ENCODE data around the gene PDGFD. TPM values are rescaled to one million over a fixed set of nuclear protein-coding genes. Genes with fewer than 3 reads are reported as not detected.

Gene PDGFD
- total RNA-seq, 1 experiment from 2014 or later: 1.7 TPM

DNA sequence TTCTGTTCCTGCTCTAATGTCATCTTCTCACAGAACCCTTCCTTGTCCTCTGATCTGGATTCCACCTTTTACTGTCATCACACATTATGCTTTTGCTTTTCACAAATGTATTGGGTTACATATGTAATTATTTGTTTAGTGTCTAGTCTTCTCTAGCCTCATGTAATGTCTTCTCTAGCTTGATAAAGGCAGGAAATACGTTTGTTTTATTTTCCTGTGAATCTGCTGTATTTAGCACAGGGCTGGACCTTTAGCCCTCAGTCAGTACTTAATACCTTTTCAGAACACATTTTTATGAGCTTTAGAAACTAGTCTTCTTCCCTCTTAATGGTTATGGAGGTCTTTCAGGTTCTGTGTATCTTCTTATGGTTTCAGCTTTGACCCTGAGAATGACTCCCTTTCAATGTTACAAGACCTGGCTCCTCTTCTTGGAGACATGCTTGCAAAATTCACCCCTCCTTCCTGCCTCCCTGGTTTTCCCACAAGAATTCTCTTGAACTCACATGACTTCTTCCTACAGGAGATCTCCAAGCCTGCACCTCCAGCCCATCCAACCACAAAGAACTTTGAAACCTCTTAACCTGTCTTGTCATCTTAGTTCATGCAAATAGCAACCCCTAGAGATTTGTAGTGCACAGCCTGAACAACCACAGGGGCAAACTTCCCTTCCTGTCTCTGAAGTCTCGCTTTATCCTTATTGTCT lies 260.2 kb downstream of the PDGFD start:
- H3K4me3 Mint-ChIP-seq: no peak overlapping the region
- Histone ChIP-seq H3K18ac (ENCODE audit: insufficient read length, low read depth, low read length) (no peak overlapping the region), H3T11ph (ENCODE audit: low read length) (no peak overlapping the region), H3K4ac (ENCODE audit: low read depth, low read length) (no peak overlapping the region), H2AFZ (ENCODE audit: low read length) (no peak overlapping the region), H2AK5ac (ENCODE audit: insufficient read length, low read length) (no peak overlapping the region), H4K91ac (ENCODE audit: insufficient read length, low read depth, low read length) (no peak overlapping the region), H3K23ac (ENCODE audit: insufficient read length, low read depth, low read length) (no peak overlapping the region), H3K9ac (ENCODE audit: extremely low read depth, insufficient read length, low read length) (no peak overlapping the region), H4K20me1 (ENCODE audit: control insufficient read depth, insufficient read depth, insufficient read length) (no peaks in the 10 kb centered on the region), H4K8ac (replicated peaks; ENCODE audit: insufficient read length, low read depth, low read length) (no peak overlapping the region), H2BK120ac (ENCODE audit: low read depth, low read length, poor library complexity, severe bottlenecking) (no peak overlapping the region), H2BK12ac (ENCODE audit: insufficient read length, low read depth, low read length) (no peak overlapping the region), H4K5ac (ENCODE audit: insufficient read length, low read depth, low read length) (no peak overlapping the region), H2BK20ac (ENCODE audit: low read depth, low read length, poor library complexity, severe bottlenecking) (no peak overlapping the region), H3K23me2 (ENCODE audit: insufficient read length, low read depth, low read length, poor library complexity, severe bottlenecking) (no peaks in the 10 kb centered on the region), H3K9me3 (ENCODE audit: control insufficient read depth, low read depth, low read length) (no peaks in the 10 kb centered on the region), H2BK5ac (ENCODE audit: insufficient read length, low read length) (no peak overlapping the region), H3K14ac (ENCODE audit: insufficient read depth, low read length) (no peak overlapping the region), H3K27me3 (ENCODE audit: insufficient read depth, low read length) (no peaks in the 10 kb centered on the region), H3K79me1 (ENCODE audit: insufficient read depth, low read depth, low read length, poor library complexity, severe bottlenecking) (no peaks in the 10 kb centered on the region), H3K4me1 (ENCODE audit: insufficient read depth, low read length) (no peaks in the 10 kb centered on the region), H3K79me2 (ENCODE audit: insufficient read depth, low read length) (no peaks in the 10 kb centered on the region), H2BK15ac (ENCODE audit: low read depth, low read length) (no peak overlapping the region), H3K4me2 (ENCODE audit: insufficient read depth, insufficient read length, low read length) (no peak overlapping the region), H3K56ac (ENCODE audit: insufficient read length, low read depth, low read length) (no peak overlapping the region), H3K27ac (ENCODE audit: insufficient read length, low read depth, low read length) (no peak overlapping the region)
- no peak overlapping the region for H3K27ac Mint-ChIP-seq
- H3K36me3 Mint-ChIP-seq (ENCODE audit: insufficient read depth in 1 of 3, low read depth in 3 of 3): peaks cover 0 to 3% (median 0%) of the 10 kb centered on the region in 3 experiments; a peak in 1 of 7 replicates
- no peaks in the 10 kb centered on the region for H3K27me3 Mint-ChIP-seq (ENCODE audit: low read depth)
- no peak for DNase-seq
- H3K9me3 Mint-ChIP-seq: no peaks in the 10 kb centered on the region
- TF ChIP-seq CTCF (conservative IDR thresholded peaks at IDR 0.05): no peak
- 0 out of 4 replicates have a peak, but pooled peaks cover 0 to 3% of the 10 kb centered on the region in 2 experiments for H3K4me1 Mint-ChIP-seq
- no CpG with 5 or more reads among the region's 2 CpGs for WGBS (ENCODE audit: extremely low coverage, insufficient read length, low lambda C conversion rate)
